ENCODE results near the gene SLC66A2. TPM values are rescaled to one million over a fixed set of nuclear protein-coding genes. Genes with fewer than 3 reads are reported as not detected.
"Not testable (repeated sequence)": the region's sequence is repeated elsewhere in the genome, so short reads cannot be mapped to it uniquely, and the experiment has no call there.

SLC66A2 gene
- total RNA-seq, result 100 to 1,000 TPM in 3 of 6 experiments, 10 to 100 TPM in 3; 61.6 to 140 (median 95.8) TPM
- long read RNA-seq, partial matches to known transcripts, result 1 of 13 reads
- long read RNA-seq, other reads (novel, unspliced or antisense), result 12 of 13 reads

- H3K9me3 ChIP-seq, result no peaks in the 10 kb centered on the region
- WGBS (ENCODE audit: insufficient coverage, low coverage, low lambda C conversion rate, missing lambda C conversion rate), result 0% methylated on average over 17 of the region's 126 CpGs
- H3K4me1 ChIP-seq, result peaks cover 0 to 30% (median 2%) of the 10 kb centered on the region in 4 donors
- TF ChIP-seq POLR2A (IDR thresholded peaks at IDR 0.05) (peak; percentile 82), CTCF (IDR thresholded peaks at IDR 0.05) (no peak)
- peak within 1 kb of the TSS; percentile 89 to 91 (median 90) for H3K4me3 ChIP-seq
- H3K27ac ChIP-seq, result peak within 1 kb of the TSS; percentile 91 to 95 (median 93)
- intact Hi-C loops (cut with DNase I), result no loop called here
- ATAC-seq (peak; percentile 74 to 89 (median 78)), DNase-seq (peak; percentile 97 to 98 (median 97))
- no peaks in the 10 kb centered on the region for H3K27me3 ChIP-seq
- H3K36me3 ChIP-seq, result peaks cover 0 to 3% (median 0%) of the 10 kb centered on the region in 4 donors
Observed at GRCh38 chr18:79951545-79952455, at the start of gene SLC66A2. Gene SLC66A2 (minus strand): TSS chr18:79951653. CDS start chr18:79950926, 727 bp downstream.

GRCh38 chr18:80000877-80001276 is 49.4 kb upstream of the SLC66A2 start:
- Histone ChIP-seq H3K4me1 (no peaks in the 10 kb centered on the region), H3K9me3 (no peaks in the 10 kb centered on the region), H3K27me3 (no peaks in the 10 kb centered on the region), H3K4me3 (no peak overlapping the region), H3K36me3 (no peaks in the 10 kb centered on the region), H3K27ac (no peak overlapping the region)
- DNase-seq, result no peak
- TF ChIP-seq CTCF (IDR thresholded peaks at IDR 0.05) (no peak), POLR2A (IDR thresholded peaks at IDR 0.05) (no peak)
- 45% methylated on average over 2 of the region's 3 CpGs for WGBS (ENCODE audit: insufficient coverage, low coverage, low lambda C conversion rate, missing lambda C conversion rate)
- no peak for ATAC-seq
- intact Hi-C loops (cut with DNase I), result no loop called here

GRCh38 chr18:79999701-80000100 is 48.2 kb upstream of the SLC66A2 start:
- H3K27me3 ChIP-seq, H3K4me3 ChIP-seq, H3K27ac ChIP-seq, DNase-seq, ATAC-seq, H3K4me1 ChIP-seq, H3K36me3 ChIP-seq, H3K9me3 ChIP-seq: not testable (repeated sequence)
- WGBS (ENCODE audit: insufficient coverage, low coverage, low lambda C conversion rate, missing lambda C conversion rate), result 85% methylated on average over 2 of the region's 2 CpGs
- intact Hi-C loops (cut with DNase I), result loop anchor here in 1 of 2 donors (10.0 kb wide), 1 partner anchor 315 kb away; no protein-coding TSS in a partner anchor

GRCh38 chr18:79991494-79991893 is 40.0 kb upstream of the SLC66A2 start:
- WGBS (ENCODE audit: insufficient coverage, low coverage, low lambda C conversion rate, missing lambda C conversion rate), result 78% methylated on average over 2 of the region's 2 CpGs
- TF ChIP-seq POLR2A (IDR thresholded peaks at IDR 0.05), result no peak
- no peak for TF ChIP-seq CTCF (IDR thresholded peaks at IDR 0.05)
- no peak for DNase-seq

GRCh38 chr18:79989195-79989497 is 37.7 kb upstream of the SLC66A2 start:
- peak overlapping the region; percentile 60 to 99 (median 93) for H3K4me3 ChIP-seq
- peaks cover 0 to 5% (median 0%) of the 10 kb centered on the region in 4 donors for H3K36me3 ChIP-seq
- no peaks in the 10 kb centered on the region for H3K9me3 ChIP-seq
- peaks cover 0 to 21% (median 6%) of the 10 kb centered on the region in 4 donors for H3K4me1 ChIP-seq
- DNase-seq, result no peak
- ATAC-seq, result peak in 1 of 4 donors; percentile 13
- TF ChIP-seq POLR2A (IDR thresholded peaks at IDR 0.05) (no peak), CTCF (IDR thresholded peaks at IDR 0.05) (no peak)
- H3K27me3 ChIP-seq, result no peaks in the 10 kb centered on the region
- peak overlapping the region in 2 of 3 donors; percentile 95 to 97 for H3K27ac ChIP-seq
- intact Hi-C loops (cut with DNase I), result loop anchor here in 1 of 2 donors (10.0 kb wide), 1 partner anchor 46 kb away; the partner anchor contains the start of gene RBFA
- 51% methylated on average over 8 of the region's 14 CpGs for WGBS (ENCODE audit: insufficient coverage, low coverage, low lambda C conversion rate, missing lambda C conversion rate)

More at GRCh38 chr18:79991494-79991893, 40.0 kb upstream of the SLC66A2 start:
- H3K4me3 ChIP-seq, result no peak overlapping the region
- ATAC-seq, result no peak
- intact Hi-C loops (cut with DNase I), result loop anchor here in 1 of 2 donors (10.0 kb wide), 1 partner anchor 307 kb away; no protein-coding TSS in a partner anchor
- H3K27ac ChIP-seq, result no peak overlapping the region
- no peaks in the 10 kb centered on the region for H3K36me3 ChIP-seq
- peaks cover 0 to 16% (median 6%) of the 10 kb centered on the region in 4 donors for H3K4me1 ChIP-seq
- no peaks in the 10 kb centered on the region for H3K27me3 ChIP-seq
- H3K9me3 ChIP-seq, result no peaks in the 10 kb centered on the region
